GM12878 (cell line): ENCODE results near the gene BNC2. TPM values are rescaled to one million over a fixed set of nuclear protein-coding genes. Genes with fewer than 3 reads are reported as not detected.

Experiments
- ATAC-seq: fragments of 200-7000 bp; cut with Tn5 transposase; 3 replicates; pipeline ENCODE4 v1.9.1; 2020; ENCODE audit warnings: mild to moderate bottlenecking, moderate library complexity
- BruUV-seq: library from RNA; stranded (reverse); fragments of 400-500 nt; replicated peaks from 2 replicates; lab custom pipeline; 2021; lab: Mats Ljungman, UMichigan
- CTCF ChIA-PET: fragments of 300-600 bp; sonication (Branson Sonifier 250); formaldehyde crosslinking; extraction: SDS; loops from one replicate; lab custom pipeline; 2021; ENCODE audit warnings: inconsistent platforms; lab: Yijun Ruan, JAX
- POLR2A ChIA-PET: fragments of 350-600 bp; formaldehyde crosslinking; extraction: SDS; loops from one replicate; lab custom pipeline; 2021; ENCODE audit warnings: inconsistent platforms; lab: Charles Lee
- RAD21 ChIA-PET: fragments of 300-600 bp; sonication (Branson Sonifier 250); formaldehyde crosslinking; loops from one replicate; lab custom pipeline; 2023; ENCODE audit warnings: antibody characterized with exemption; ENCODE audit not compliant: unreplicated experiment; lab: Charles Lee
- SMC1A ChIA-PET: fragments of 300-600 bp; sonication (Branson Sonifier 250); formaldehyde crosslinking; loops from one replicate; lab custom pipeline; 2023; ENCODE audit not compliant: unreplicated experiment, uncharacterized antibody; lab: Charles Lee
- DNase-seq: peaks from one replicate; pipeline ENCODE4 v3.0.0-alpha.2; 2011; ENCODE audit warnings: low read depth, low spot score
- FAIRE-seq: peaks from 3 replicates; lab custom pipeline; 2011; peaks lifted over from hg19 to GRCh38; lab: Jason Lieb, UNC
- H2AFZ ChIP-seq: 2 replicates; pipeline ENCODE4 v1.6.0; 2011; ENCODE audit warnings: low read depth, low read length, control low read depth; ENCODE audit not compliant: control insufficient read depth
- H3K27ac ChIP-seq: 2 replicates; pipeline ENCODE4 v1.5.1; 2011; ENCODE audit warnings: control low read depth; ENCODE audit not compliant: control insufficient read depth, insufficient read depth
- H3K27me3 ChIP-seq, 2 experiments: replicated peaks in 1 of 2; 2 replicates each; pipeline versions ENCODE4 v1.6.0 to v1.6.1; 2011; ENCODE audit warnings: low read length in 1 of 2; ENCODE audit not compliant: control insufficient read depth in 2 of 2, insufficient read depth in 2 of 2
- H3K36me3 ChIP-seq, 2 experiments: 2 replicates each; pipeline ENCODE4 v1.5.1; 2011; ENCODE audit warnings: low read length in 1 of 2; ENCODE audit not compliant: control insufficient read depth in 2 of 2, insufficient read depth in 2 of 2
- H3K4me1 ChIP-seq: 2 replicates; pipeline ENCODE4 v1.6.1; 2011; ENCODE audit warnings: mild to moderate bottlenecking, low read length, moderate library complexity, mixed read lengths; ENCODE audit not compliant: control insufficient read depth, insufficient read depth
- H3K4me2 ChIP-seq: 2 replicates; pipeline ENCODE4 v1.6.0; 2011; ENCODE audit warnings: control low read depth; ENCODE audit not compliant: control insufficient read depth, insufficient read depth
- H3K4me3 ChIP-seq: fragments of 200-600 bp; sonication (generic); 2 replicates; pipeline ENCODE4 v1.5.1; 2016
- H3K79me2 ChIP-seq: 2 replicates; pipeline ENCODE4 v1.6.0; 2011; ENCODE audit warnings: low read length; ENCODE audit not compliant: control insufficient read depth, insufficient read depth
- H3K9ac ChIP-seq: 2 replicates; pipeline ENCODE4 v1.8.0; 2011; ENCODE audit warnings: low read length, control low read depth, mixed read lengths; ENCODE audit not compliant: control insufficient read depth, insufficient read depth
- H3K9me3 ChIP-seq: replicated peaks from 3 replicates; pipeline ENCODE4 v1.5.1; 2011; ENCODE audit warnings: mild to moderate bottlenecking, low read length; ENCODE audit not compliant: control insufficient read depth, insufficient read depth
- H4K20me1 ChIP-seq: 2 replicates; pipeline ENCODE4 v1.6.0; 2011; ENCODE audit not compliant: control insufficient read depth, insufficient read depth
- CBFB ChIP-seq: IDR thresholded peaks from 2 replicates; pipeline ENCODE4 v1.6.1; 2016; ENCODE audit warnings: antibody characterized with exemption, low read depth
- DPF2 ChIP-seq: fragments of 450-650 bp; IDR thresholded peaks from 2 replicates; pipeline ENCODE4 v1.6.1; 2017; ENCODE audit warnings: mild to moderate bottlenecking
- EGR1 ChIP-seq, 2 experiments: IDR thresholded peaks; 1 replicate in 1 of 2; 2 replicates in 1 of 2; pipeline ENCODE4 v1.6.1; 2011 to 2012; ENCODE audit warnings: low read depth in 2 of 2, low read length in 2 of 2, borderline replicate concordance in 1 of 2, mild to moderate bottlenecking in 1 of 2, moderate library complexity in 1 of 2
- ESRRA ChIP-seq: IDR thresholded peaks from 2 replicates; pipeline ENCODE4 v1.6.1; 2012; ENCODE audit warnings: mild to moderate bottlenecking, low read length, improper control_type of control experiment
- MLLT1 ChIP-seq: fragments of 450-650 bp; IDR thresholded peaks from 2 replicates; pipeline ENCODE4 v1.6.1; 2016; ENCODE audit warnings: mild to moderate bottlenecking
- MTA3 ChIP-seq: IDR thresholded peaks from 2 replicates; pipeline ENCODE4 v1.6.1; 2012; ENCODE audit warnings: low read length, inconsistent platforms, borderline replicate concordance
- NFXL1 ChIP-seq: fragments of 450-650 bp; IDR thresholded peaks from 2 replicates; pipeline ENCODE4 v1.6.1; 2017; ENCODE audit warnings: antibody characterized with exemption, mild to moderate bottlenecking, borderline replicate concordance
- POLR2A ChIP-seq: IDR thresholded peaks from 2 replicates; pipeline ENCODE4 v1.6.1; 2011; ENCODE audit warnings: low read depth, mild to moderate bottlenecking, low read length
- POLR2AphosphoS5 ChIP-seq: IDR thresholded peaks from 2 replicates; pipeline ENCODE4 v1.6.1; 2011; ENCODE audit warnings: mild to moderate bottlenecking, low read length, inconsistent platforms
- SIN3A ChIP-seq: IDR thresholded peaks from 2 replicates; pipeline ENCODE4 v1.6.1; 2012; ENCODE audit warnings: low read depth, low read length, improper control_type of control experiment
- ZBED1 ChIP-seq: IDR thresholded peaks from 2 replicates; pipeline ENCODE4 v1.6.1; 2016; ENCODE audit warnings: borderline replicate concordance
- ZSCAN29 ChIP-seq: fragments of 450-650 bp; IDR thresholded peaks from 2 replicates; pipeline ENCODE4 v1.6.1; 2017; ENCODE audit warnings: mild to moderate bottlenecking, moderate library complexity
- WGBS: methylation state at CpG from one replicate; pipeline ENCODE4 v1.1.6; 2016; ENCODE audit warnings: low lambda C conversion rate; ENCODE audit not compliant: insufficient replicate concordance, insufficient coverage; ENCODE audit errors: missing lambda C conversion rate; 5-methylcytosine and 5-hydroxymethylcytosine counted together
- in situ Hi-C: fragments of 300-500 bp; cut with MboI; formaldehyde crosslinking; loops from 9 replicates; pipeline ENCODE4 v1.14.3; 2018; ENCODE audit warnings: mixed read lengths
- intact Hi-C: fragments of 100-400 bp; cut with micrococcal nuclease; formaldehyde crosslinking; loops from one replicate; pipeline ENCODE4 v1.14.2; 2022; ENCODE audit not compliant: unreplicated experiment
- polyA plus RNA-seq, 11 experiments: library from polyadenylated mRNA; depleted of rRNA in 4 of 11; unstranded in 6 of 11; stranded (reverse) in 5 of 11; fragments of >200 nt; fragmentation: Nextera tagmentation in 4 of 11; fragmentation: Illumina TruSeq in 1 of 11; extraction: Ambion mirVana in 4 of 11; extraction: Trizol in 1 of 11; gene quantifications; 1 replicate in 1 of 11; 2 replicates in 10 of 11; pipeline versions ENCODE4 v1.2.1 to v1.2.3, GENCODE V29; 2011 to 2016; ENCODE audit warnings: inconsistent platforms in 2 of 11, missing spikeins in 2 of 11, low read depth in 1 of 11
- total RNA-seq, 4 experiments: library from RNA; depleted of rRNA in 3 of 4; stranded (reverse); fragments of >200 nt in 3 of 4; fragmentation: Illumina TruSeq in 1 of 4; extraction: Trizol in 1 of 4; gene quantifications; 2 replicates each; pipeline versions ENCODE4 v1.2.1 to v1.2.3, GENCODE V29; 2013 to 2021
- TF ChIP-seq, protein P1 (sequence below): IDR thresholded peaks from 2 replicates; pipeline ENCODE4 v1.6.1; 2012; ENCODE audit warnings: improper control_type of control experiment, low read depth, low read length; ENCODE audit not compliant: insufficient replicate concordance
- TF ChIP-seq, protein P2 (sequence below): IDR thresholded peaks from 2 replicates; pipeline ENCODE4 v1.6.1; 2012; ENCODE audit warnings: mild to moderate bottlenecking, low read depth, low read length
- TF ChIP-seq, protein P3 (sequence below): fragments of 150-350 bp; IDR thresholded peaks from 2 replicates; pipeline ENCODE4 v1.6.1; 2014; ENCODE audit warnings: mild to moderate bottlenecking, low read depth, low read length

Gene BNC2
- total and polyA plus RNA-seq, 10 of the 15 experiments (the other 5 are each of a cell fraction or from before 2014, with no cell fraction given) = 0.05 to 14.5 (median 0.26) TPM

DNA sequence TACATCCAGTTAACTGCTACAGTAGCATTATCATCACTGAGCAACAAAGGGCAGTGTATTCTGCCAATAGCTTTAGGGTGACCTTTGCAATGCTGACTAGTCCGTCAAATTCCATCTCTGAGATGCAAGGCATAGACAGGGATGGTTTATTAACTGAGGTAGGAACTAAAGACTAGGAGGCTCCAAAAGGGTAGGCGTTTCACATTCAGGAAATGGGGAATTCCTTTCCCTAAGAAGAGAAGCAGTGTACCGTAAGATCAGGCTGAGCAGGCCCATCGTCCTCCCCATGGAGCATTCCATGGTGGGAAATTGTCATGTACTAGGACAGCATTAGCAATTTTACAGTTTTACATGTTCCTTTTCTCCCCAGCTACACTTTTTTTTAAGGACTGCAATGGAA, 157.7 kb downstream of the BNC2 start:
- in situ Hi-C loops (no loop called here), intact Hi-C loops (no loop called here)
- Histone ChIP-seq H4K20me1 (no peaks in the 10 kb centered on the region), H3K27ac (no peak overlapping the region), H2AFZ (no peak overlapping the region), H3K9me3 (no peaks in the 10 kb centered on the region), H3K4me1 (no peaks in the 10 kb centered on the region), H3K36me3 (no peaks in the 10 kb centered on the region), H3K4me2 (no peak overlapping the region), H3K27me3 (no peaks in the 10 kb centered on the region; a peak in 1 of 4 replicates), H3K79me2 (no peaks in the 10 kb centered on the region), H3K9ac (no peak overlapping the region), H3K4me3 (no peak overlapping the region)
- POLR2A ChIA-PET = no interaction called here
- DNase-seq (no peak), FAIRE-seq (no peak), ATAC-seq (no peak)
- CTCF ChIA-PET = no interaction called here
- SMC1A ChIA-PET = no interaction called here
- WGBS = 16% methylated on average over 4 of the region's 4 CpGs
- no TSS peak for BruUV-seq
- RAD21 ChIA-PET = no interaction called here
- TF ChIP-seq EGR1 (IDR thresholded peaks at IDR 0.05; ENCODE audit: borderline replicate concordance in 1 of 2, low read depth in 2 of 2, low read length in 2 of 2) = no peak
- TF ChIP-seq DPF2 = no peak
- TF ChIP-seq, protein P1, sequence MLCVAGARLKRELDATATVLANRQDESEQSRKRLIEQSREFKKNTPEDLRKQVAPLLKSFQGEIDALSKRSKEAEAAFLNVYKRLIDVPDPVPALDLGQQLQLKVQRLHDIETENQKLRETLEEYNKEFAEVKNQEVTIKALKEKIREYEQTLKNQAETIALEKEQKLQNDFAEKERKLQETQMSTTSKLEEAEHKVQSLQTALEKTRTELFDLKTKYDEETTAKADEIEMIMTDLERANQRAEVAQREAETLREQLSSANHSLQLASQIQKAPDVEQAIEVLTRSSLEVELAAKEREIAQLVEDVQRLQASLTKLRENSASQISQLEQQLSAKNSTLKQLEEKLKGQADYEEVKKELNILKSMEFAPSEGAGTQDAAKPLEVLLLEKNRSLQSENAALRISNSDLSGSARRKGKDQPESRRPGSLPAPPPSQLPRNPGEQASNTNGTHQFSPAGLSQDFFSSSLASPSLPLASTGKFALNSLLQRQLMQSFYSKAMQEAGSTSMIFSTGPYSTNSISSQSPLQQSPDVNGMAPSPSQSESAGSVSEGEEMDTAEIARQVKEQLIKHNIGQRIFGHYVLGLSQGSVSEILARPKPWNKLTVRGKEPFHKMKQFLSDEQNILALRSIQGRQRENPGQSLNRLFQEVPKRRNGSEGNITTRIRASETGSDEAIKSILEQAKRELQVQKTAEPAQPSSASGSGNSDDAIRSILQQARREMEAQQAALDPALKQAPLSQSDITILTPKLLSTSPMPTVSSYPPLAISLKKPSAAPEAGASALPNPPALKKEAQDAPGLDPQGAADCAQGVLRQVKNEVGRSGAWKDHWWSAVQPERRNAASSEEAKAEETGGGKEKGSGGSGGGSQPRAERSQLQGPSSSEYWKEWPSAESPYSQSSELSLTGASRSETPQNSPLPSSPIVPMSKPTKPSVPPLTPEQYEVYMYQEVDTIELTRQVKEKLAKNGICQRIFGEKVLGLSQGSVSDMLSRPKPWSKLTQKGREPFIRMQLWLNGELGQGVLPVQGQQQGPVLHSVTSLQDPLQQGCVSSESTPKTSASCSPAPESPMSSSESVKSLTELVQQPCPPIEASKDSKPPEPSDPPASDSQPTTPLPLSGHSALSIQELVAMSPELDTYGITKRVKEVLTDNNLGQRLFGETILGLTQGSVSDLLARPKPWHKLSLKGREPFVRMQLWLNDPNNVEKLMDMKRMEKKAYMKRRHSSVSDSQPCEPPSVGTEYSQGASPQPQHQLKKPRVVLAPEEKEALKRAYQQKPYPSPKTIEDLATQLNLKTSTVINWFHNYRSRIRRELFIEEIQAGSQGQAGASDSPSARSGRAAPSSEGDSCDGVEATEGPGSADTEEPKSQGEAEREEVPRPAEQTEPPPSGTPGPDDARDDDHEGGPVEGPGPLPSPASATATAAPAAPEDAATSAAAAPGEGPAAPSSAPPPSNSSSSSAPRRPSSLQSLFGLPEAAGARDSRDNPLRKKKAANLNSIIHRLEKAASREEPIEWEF = no peak
- TF ChIP-seq CBFB = no peak
- TF ChIP-seq MLLT1 = no peak
- TF ChIP-seq POLR2AphosphoS5 = no peak
- no peak for TF ChIP-seq ESRRA
- no peak for TF ChIP-seq MTA3
- no peak for TF ChIP-seq ZBED1
- no peak for TF ChIP-seq POLR2A
- TF ChIP-seq, protein P2, sequence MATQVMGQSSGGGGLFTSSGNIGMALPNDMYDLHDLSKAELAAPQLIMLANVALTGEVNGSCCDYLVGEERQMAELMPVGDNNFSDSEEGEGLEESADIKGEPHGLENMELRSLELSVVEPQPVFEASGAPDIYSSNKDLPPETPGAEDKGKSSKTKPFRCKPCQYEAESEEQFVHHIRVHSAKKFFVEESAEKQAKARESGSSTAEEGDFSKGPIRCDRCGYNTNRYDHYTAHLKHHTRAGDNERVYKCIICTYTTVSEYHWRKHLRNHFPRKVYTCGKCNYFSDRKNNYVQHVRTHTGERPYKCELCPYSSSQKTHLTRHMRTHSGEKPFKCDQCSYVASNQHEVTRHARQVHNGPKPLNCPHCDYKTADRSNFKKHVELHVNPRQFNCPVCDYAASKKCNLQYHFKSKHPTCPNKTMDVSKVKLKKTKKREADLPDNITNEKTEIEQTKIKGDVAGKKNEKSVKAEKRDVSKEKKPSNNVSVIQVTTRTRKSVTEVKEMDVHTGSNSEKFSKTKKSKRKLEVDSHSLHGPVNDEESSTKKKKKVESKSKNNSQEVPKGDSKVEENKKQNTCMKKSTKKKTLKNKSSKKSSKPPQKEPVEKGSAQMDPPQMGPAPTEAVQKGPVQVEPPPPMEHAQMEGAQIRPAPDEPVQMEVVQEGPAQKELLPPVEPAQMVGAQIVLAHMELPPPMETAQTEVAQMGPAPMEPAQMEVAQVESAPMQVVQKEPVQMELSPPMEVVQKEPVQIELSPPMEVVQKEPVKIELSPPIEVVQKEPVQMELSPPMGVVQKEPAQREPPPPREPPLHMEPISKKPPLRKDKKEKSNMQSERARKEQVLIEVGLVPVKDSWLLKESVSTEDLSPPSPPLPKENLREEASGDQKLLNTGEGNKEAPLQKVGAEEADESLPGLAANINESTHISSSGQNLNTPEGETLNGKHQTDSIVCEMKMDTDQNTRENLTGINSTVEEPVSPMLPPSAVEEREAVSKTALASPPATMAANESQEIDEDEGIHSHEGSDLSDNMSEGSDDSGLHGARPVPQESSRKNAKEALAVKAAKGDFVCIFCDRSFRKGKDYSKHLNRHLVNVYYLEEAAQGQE = no peak
- TF ChIP-seq, protein P3, sequence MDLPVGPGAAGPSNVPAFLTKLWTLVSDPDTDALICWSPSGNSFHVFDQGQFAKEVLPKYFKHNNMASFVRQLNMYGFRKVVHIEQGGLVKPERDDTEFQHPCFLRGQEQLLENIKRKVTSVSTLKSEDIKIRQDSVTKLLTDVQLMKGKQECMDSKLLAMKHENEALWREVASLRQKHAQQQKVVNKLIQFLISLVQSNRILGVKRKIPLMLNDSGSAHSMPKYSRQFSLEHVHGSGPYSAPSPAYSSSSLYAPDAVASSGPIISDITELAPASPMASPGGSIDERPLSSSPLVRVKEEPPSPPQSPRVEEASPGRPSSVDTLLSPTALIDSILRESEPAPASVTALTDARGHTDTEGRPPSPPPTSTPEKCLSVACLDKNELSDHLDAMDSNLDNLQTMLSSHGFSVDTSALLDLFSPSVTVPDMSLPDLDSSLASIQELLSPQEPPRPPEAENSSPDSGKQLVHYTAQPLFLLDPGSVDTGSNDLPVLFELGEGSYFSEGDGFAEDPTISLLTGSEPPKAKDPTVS = no peak
- no peak for TF ChIP-seq ZSCAN29
- TF ChIP-seq SIN3A = no peak
- TF ChIP-seq NFXL1 = no peak
